GM12864 (cell line): ENCODE data around the gene JMJD1C.
"Not testable (repeated sequence)": the region's sequence is repeated elsewhere in the genome, so short reads cannot be mapped to it uniquely, and the experiment has no call there.

Source experiments
- DNase-seq: peaks from one replicate; pipeline ENCODE4 v3.0.0-alpha.2; 2011; ENCODE audit warnings: low read depth
- H3K4me3 ChIP-seq: 2 replicates; pipeline ENCODE4 v1.5.1; 2011; ENCODE audit warnings: mild to moderate bottlenecking, low read depth, low read length, control low read depth
- TF ChIP-seq, protein P1 (sequence below): IDR thresholded peaks from 2 replicates; pipeline ENCODE4 v1.5.1; 2011; ENCODE audit warnings: low read depth, mild to moderate bottlenecking, moderate library complexity, low read length, control low read depth, inconsistent platforms; ENCODE audit errors: missing control alignments

JMJD1C gene

DNA sequence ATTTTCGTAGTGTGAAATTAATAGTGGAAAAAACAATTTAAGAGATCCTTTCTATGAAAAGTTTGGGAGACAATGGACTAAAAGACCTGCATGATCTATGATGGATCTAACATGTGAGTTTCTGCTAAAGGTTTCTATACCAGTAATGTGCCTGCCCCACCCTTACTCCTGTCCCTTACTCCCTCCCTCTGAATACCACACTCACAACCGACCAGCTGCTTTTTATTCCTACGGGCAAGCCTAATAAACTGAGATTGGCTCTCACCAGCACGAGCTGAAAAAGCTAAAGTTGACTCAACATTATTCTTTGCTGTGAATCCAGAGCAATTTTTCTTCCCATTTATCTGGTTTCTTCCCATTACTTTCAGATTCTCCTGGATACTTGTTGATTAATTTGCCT lies 37.6 kb upstream of the JMJD1C start:
- no peak for DNase-seq
- TF ChIP-seq, protein P1, sequence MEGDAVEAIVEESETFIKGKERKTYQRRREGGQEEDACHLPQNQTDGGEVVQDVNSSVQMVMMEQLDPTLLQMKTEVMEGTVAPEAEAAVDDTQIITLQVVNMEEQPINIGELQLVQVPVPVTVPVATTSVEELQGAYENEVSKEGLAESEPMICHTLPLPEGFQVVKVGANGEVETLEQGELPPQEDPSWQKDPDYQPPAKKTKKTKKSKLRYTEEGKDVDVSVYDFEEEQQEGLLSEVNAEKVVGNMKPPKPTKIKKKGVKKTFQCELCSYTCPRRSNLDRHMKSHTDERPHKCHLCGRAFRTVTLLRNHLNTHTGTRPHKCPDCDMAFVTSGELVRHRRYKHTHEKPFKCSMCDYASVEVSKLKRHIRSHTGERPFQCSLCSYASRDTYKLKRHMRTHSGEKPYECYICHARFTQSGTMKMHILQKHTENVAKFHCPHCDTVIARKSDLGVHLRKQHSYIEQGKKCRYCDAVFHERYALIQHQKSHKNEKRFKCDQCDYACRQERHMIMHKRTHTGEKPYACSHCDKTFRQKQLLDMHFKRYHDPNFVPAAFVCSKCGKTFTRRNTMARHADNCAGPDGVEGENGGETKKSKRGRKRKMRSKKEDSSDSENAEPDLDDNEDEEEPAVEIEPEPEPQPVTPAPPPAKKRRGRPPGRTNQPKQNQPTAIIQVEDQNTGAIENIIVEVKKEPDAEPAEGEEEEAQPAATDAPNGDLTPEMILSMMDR: no peak
- H3K4me3 ChIP-seq: no peak overlapping the region

GRCh38 chr10:63502832-63503231 lies 37.1 kb upstream of the JMJD1C start:
- TF ChIP-seq, protein P1: no peak
- H3K4me3 ChIP-seq: no peak overlapping the region
- no peak for DNase-seq

GRCh38 chr10:63501954-63502353 lies 36.2 kb upstream of the JMJD1C start:
- TF ChIP-seq, protein P1: no peak
- DNase-seq: no peak
- H3K4me3 ChIP-seq: no peak overlapping the region

DNA sequence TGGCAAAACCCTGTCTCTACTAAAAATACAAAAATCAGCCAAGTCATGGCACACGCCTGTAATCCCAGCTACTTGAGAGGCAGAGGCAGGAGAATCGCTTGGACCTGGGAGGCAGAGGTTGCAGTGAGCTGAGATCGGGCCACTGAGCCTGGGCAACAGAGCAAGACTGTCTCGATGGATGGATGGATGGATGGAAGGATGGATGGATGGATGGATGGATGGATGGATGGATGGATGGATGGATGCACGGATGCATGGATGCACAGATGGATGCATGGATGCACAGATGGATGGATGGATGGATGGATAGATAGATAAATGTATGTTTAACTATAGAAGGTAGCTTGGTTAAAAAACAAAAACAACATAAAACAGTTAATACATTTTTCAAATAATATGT lies 34.8 kb upstream of the JMJD1C start:
- not testable (repeated sequence) for H3K4me3 ChIP-seq, DNase-seq

GRCh38 chr10:63498665-63499064 lies 32.9 kb upstream of the JMJD1C start:
- DNase-seq: no peak
- TF ChIP-seq, protein P1: no peak
- H3K4me3 ChIP-seq: no peak overlapping the region

DNA sequence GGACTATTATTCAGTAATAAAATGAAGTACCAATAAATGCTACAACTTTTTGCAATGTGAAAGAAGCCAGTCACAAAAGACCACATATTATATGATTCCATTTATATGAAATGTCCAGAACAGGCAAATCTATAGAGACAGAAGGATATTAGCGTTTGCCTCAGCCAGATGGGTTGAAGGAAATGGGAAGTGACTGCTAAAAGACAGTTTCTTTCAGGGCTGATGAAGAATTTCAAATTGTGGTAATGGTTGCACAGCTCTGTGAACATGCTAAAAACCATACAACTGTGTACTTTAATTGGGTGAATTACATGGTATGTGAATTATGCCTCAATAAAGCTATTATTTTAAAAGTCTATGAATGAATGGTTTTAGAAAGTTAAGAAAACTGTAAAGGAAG lies 31.5 kb upstream of the JMJD1C start:
- TF ChIP-seq, protein P1: no peak
- H3K4me3 ChIP-seq: no peak overlapping the region
- no peak for DNase-seq

DNA sequence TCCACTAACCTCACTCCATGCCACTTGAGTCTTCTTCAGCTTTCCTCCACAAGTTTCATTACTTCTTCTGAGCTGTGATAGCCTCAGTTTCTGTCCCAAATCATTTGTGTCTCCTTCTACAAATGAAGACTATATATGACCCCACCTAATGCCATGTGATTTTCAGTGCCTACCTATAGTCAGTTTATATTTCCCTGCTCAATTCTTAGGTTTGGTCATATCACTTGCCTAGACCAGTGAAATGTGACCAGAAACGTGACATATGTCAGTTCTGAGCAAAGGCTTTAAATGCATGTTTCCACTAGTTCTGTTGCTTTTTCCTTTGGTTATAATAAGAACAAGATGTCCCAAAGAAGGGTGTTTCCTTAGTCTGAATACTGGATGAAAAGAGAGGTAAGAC lies 30.8 kb upstream of the JMJD1C start:
- DNase-seq: no peak
- TF ChIP-seq, protein P1: no peak
- H3K4me3 ChIP-seq: no peak overlapping the region

GRCh38 chr10:63494951-63495350 lies 29.2 kb upstream of the JMJD1C start:
- TF ChIP-seq, protein P1: no peak
- H3K4me3 ChIP-seq: no peak overlapping the region
- no peak for DNase-seq
